Stimulated activated naive CD8-positive, alpha-beta T cell treated with anti-CD3 and anti-CD28 coated beads, Interleukin-15, amount 100 ng/mL, for 72 hours (primary cell): ENCODE results near the gene RNU1-4.
A peak's percentile ranks its signal among the peaks of the same experiment; 100 is the strongest.
"Not testable (repeated sequence)": the region's sequence is repeated elsewhere in the genome, so short reads cannot be mapped to it uniquely, and the experiment has no call there.

ENCODE experiments used
- ATAC-seq: fragments of 150-1000 bp; cut with Tn5 transposase; 2 replicates; pipeline ENCODE4 v1.10.0; 2021; ENCODE audit warnings: mild to moderate bottlenecking, moderate library complexity
- DNase-seq, 2 donors: peaks; one replicate each; pipeline ENCODE4 v3.0.0; 2021 to 2022
- H3K27ac Mint-ChIP-seq, 2 donors: one replicate each; pipeline ENCODE4 v1.8.0; 2022; ENCODE audit warnings: mild to moderate bottlenecking in 2 of 2, mixed read lengths in 2 of 2, moderate library complexity in 2 of 2
- H3K27me3 Mint-ChIP-seq: one replicate; pipeline ENCODE4 v1.8.0; 2022; ENCODE audit warnings: mixed read lengths
- H3K4me1 Mint-ChIP-seq: one replicate; pipeline ENCODE4 v1.8.0; 2022; ENCODE audit warnings: mild to moderate bottlenecking, mixed read lengths
- H3K4me3 Mint-ChIP-seq, 2 donors: one replicate each; pipeline ENCODE4 v1.8.0; 2022; ENCODE audit warnings: mild to moderate bottlenecking in 2 of 2, mixed read lengths in 2 of 2, moderate library complexity in 1 of 2
- H3K9me3 Mint-ChIP-seq, 2 donors: one replicate each; pipeline ENCODE4 v1.8.0; 2022; ENCODE audit warnings: mixed read lengths in 2 of 2

Gene RNU1-4

GRCh38 chr1:16718908-16719533, 21.3 kb upstream of the RNU1-4 start:
- no peak overlapping the region for H3K27ac Mint-ChIP-seq
- H3K27me3 Mint-ChIP-seq, result peaks cover 61% of the 10 kb centered on the region
- DNase-seq (no peak), ATAC-seq (no peak)
- H3K4me1 Mint-ChIP-seq, result no peaks in the 10 kb centered on the region
- no peaks in the 10 kb centered on the region for H3K9me3 Mint-ChIP-seq
- no peak overlapping the region for H3K4me3 Mint-ChIP-seq

- ATAC-seq (no peak), DNase-seq (no peak)
- Mint-ChIP-seq H3K27me3 (peaks cover 61% of the 10 kb centered on the region), H3K4me1 (no peaks in the 10 kb centered on the region), H3K27ac (no peak overlapping the region), H3K9me3 (no peaks in the 10 kb centered on the region), H3K4me3 (no peak overlapping the region)
Observed at GRCh38 chr1:16719571-16720350, 20.6 kb upstream of the RNU1-4 start.

GRCh38 chr1:16720351-16721223, 19.7 kb upstream of the RNU1-4 start:
- H3K9me3 Mint-ChIP-seq, result no peaks in the 10 kb centered on the region
- no peak for DNase-seq

GRCh38 chr1:16721871-16722641, 18.3 kb upstream of the RNU1-4 start:
- Mint-ChIP-seq H3K27me3 (peaks cover 49% of the 10 kb centered on the region), H3K4me3 (no peak overlapping the region), H3K9me3 (no peaks in the 10 kb centered on the region), H3K27ac (no peak overlapping the region), H3K4me1 (no peaks in the 10 kb centered on the region)
- no peak for ATAC-seq
- DNase-seq, result no peak

More at GRCh38 chr1:16720351-16721223, 19.7 kb upstream of the RNU1-4 start:
- Mint-ChIP-seq H3K4me1 (no peaks in the 10 kb centered on the region), H3K27ac (no peak overlapping the region), H3K4me3 (no peak overlapping the region), H3K27me3 (peaks cover 61% of the 10 kb centered on the region)
- ATAC-seq, result no peak

- Mint-ChIP-seq H3K27me3 (peaks cover 23% of the 10 kb centered on the region), H3K27ac (no peak overlapping the region), H3K4me3 (no peak overlapping the region), H3K4me1 (no peaks in the 10 kb centered on the region), H3K9me3 (no peaks in the 10 kb centered on the region)
- no peak for ATAC-seq
- DNase-seq, result no peak
Observed at GRCh38 chr1:16724718-16725438, 15.4 kb upstream of the RNU1-4 start.

- H3K4me3 Mint-ChIP-seq, DNase-seq, H3K9me3 Mint-ChIP-seq, ATAC-seq, H3K27ac Mint-ChIP-seq, H3K4me1 Mint-ChIP-seq: not testable (repeated sequence)
- peaks cover 15% of the 10 kb centered on the region for H3K27me3 Mint-ChIP-seq
Observed at GRCh38 chr1:16725439-16726245, 14.7 kb upstream of the RNU1-4 start.

GRCh38 chr1:16727190-16728111, 12.9 kb upstream of the RNU1-4 start:
- no peaks in the 10 kb centered on the region for H3K4me1 Mint-ChIP-seq
- DNase-seq (peak; percentile 69 to 83), ATAC-seq (peak; percentile 92)
- H3K4me3 Mint-ChIP-seq, result no peak overlapping the region
- H3K9me3 Mint-ChIP-seq, result no peaks in the 10 kb centered on the region
- no peak overlapping the region for H3K27ac Mint-ChIP-seq
- H3K27me3 Mint-ChIP-seq, result no peaks in the 10 kb centered on the region

- peak; percentile 34 to 55 for DNase-seq
Observed at GRCh38 chr1:16728243-16728949, 11.9 kb upstream of the RNU1-4 start.

GRCh38 chr1:16732254-16732896, 7.9 kb upstream of the RNU1-4 start:
- not testable (repeated sequence) for H3K4me3 Mint-ChIP-seq, H3K4me1 Mint-ChIP-seq, ATAC-seq, DNase-seq, H3K27me3 Mint-ChIP-seq, H3K9me3 Mint-ChIP-seq, H3K27ac Mint-ChIP-seq

More at GRCh38 chr1:16728243-16728949, 11.9 kb upstream of the RNU1-4 start:
- H3K27ac Mint-ChIP-seq, H3K27me3 Mint-ChIP-seq, H3K4me3 Mint-ChIP-seq, H3K4me1 Mint-ChIP-seq, H3K9me3 Mint-ChIP-seq: not testable (repeated sequence)
- peak; percentile 73 for ATAC-seq

- not testable (repeated sequence) for H3K9me3 Mint-ChIP-seq, H3K27ac Mint-ChIP-seq, DNase-seq, H3K27me3 Mint-ChIP-seq, ATAC-seq, H3K4me1 Mint-ChIP-seq, H3K4me3 Mint-ChIP-seq
Observed at GRCh38 chr1:16741230-16741629, 914 bp downstream of the RNU1-4 start.

- H3K27ac Mint-ChIP-seq, H3K27me3 Mint-ChIP-seq, H3K4me3 Mint-ChIP-seq, DNase-seq, H3K9me3 Mint-ChIP-seq, ATAC-seq, H3K4me1 Mint-ChIP-seq: not testable (repeated sequence)
Observed at GRCh38 chr1:16747660-16748059, 7.3 kb downstream of the RNU1-4 start.

GRCh38 chr1:16748710-16749109, 8.4 kb downstream of the RNU1-4 start:
- H3K4me1 Mint-ChIP-seq, DNase-seq, H3K27me3 Mint-ChIP-seq, H3K27ac Mint-ChIP-seq, H3K9me3 Mint-ChIP-seq, H3K4me3 Mint-ChIP-seq: not testable (repeated sequence)
- ATAC-seq, result peak; percentile 28
